ENCODE results near the gene ENO4.

- TF ChIP-seq EZH2 (IDR thresholded peaks at IDR 0.05) = no peak
- no peak for TF ChIP-seq POLR2AphosphoS5 (IDR thresholded peaks at IDR 0.05; ENCODE audit: borderline replicate concordance, low read depth, low read length)
Observed at GRCh38 chr10:116909307-116909706, 60.0 kb downstream of the ENO4 start.

Data from SK-N-MC (cell line).